NCI-H510A treated with DMSO at 0.1 percent for 48 hours (cell line): ENCODE measurements around the gene MEI1.

Source experiments
- DNase-seq: peaks from one replicate; lab custom pipeline; 2025; lab: John Stamatoyannopoulos, UW

MEI1 gene

DNA sequence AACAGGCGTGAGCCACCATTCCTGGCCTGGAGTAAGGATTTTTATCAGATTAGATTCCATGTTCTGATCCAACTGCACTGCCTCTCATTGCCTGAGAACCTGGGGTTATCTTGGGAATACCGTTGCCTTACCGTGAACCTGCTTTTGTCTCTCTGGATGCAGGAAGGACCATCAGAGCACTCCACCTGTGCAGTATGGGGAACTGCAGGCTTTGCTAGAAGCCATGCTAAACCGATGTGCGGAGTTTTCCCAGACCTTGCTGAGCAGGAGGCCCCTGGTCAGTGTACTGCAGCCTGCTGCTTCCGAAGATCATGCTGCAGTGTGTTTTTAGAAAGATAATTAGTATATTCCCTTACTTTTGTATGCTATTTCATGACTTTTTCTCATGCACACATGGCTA lies 43.6 kb downstream of the MEI1 start:
- no peak for DNase-seq

DNA sequence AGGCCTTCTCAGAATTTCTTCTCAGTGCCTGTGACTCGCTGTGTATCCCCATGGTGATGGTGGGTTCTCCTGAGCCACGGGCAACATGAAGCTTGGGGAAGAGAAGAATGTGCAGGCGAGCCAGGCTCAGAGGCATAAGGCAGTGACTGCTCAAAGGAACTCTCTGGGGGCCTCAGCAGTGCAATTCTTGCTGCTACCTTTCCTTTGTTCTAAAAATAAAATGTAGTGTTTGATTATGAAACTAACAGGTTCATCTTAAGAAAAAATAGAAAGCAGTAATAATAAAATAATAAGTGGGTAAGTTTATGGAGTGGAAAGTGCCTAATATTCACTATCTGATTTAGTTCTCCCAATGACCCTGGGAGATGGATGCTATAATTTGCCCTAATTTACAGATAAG lies 46.7 kb downstream of the MEI1 start:
- no peak for DNase-seq

DNA sequence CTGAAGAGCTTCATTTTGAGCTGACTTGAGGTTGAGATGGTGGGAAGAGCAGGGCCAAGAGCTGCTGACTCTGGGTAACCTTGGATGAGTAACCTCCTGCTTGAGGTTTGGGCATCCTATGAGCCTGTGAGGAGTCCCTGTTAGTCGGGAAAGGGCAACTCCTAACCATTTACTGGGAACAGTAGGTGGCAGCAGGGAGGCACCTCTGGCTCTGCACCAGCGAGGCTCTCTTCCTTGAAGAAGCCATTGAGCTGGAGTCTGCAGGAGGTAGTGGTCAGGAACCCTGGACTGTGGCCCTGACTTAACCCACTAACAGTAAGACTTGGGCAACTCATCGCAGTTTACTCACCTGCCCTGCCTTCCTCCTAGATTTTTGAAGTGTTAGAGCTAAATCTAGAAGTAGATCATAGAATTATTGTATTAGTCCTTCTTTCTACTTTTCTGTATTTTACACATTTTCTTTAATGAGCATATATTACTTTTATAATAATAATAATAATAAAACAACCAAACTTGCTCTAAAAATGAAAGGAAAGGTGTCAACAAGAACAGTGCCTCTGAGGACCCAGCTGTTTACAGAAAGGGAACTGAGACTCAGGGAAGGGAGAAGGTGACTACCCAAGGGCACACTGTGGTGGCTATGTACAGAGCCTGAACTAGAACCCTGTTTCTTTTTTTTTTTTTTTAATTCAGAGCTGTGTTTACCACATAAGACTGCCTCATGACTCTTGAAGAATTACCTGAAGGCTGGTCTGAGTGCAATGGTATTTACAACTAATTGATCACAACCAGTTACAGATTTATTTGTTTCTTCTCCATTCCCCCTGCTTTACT lies 47.5 kb downstream of the MEI1 start:
- peak; percentile 52 for DNase-seq

DNA sequence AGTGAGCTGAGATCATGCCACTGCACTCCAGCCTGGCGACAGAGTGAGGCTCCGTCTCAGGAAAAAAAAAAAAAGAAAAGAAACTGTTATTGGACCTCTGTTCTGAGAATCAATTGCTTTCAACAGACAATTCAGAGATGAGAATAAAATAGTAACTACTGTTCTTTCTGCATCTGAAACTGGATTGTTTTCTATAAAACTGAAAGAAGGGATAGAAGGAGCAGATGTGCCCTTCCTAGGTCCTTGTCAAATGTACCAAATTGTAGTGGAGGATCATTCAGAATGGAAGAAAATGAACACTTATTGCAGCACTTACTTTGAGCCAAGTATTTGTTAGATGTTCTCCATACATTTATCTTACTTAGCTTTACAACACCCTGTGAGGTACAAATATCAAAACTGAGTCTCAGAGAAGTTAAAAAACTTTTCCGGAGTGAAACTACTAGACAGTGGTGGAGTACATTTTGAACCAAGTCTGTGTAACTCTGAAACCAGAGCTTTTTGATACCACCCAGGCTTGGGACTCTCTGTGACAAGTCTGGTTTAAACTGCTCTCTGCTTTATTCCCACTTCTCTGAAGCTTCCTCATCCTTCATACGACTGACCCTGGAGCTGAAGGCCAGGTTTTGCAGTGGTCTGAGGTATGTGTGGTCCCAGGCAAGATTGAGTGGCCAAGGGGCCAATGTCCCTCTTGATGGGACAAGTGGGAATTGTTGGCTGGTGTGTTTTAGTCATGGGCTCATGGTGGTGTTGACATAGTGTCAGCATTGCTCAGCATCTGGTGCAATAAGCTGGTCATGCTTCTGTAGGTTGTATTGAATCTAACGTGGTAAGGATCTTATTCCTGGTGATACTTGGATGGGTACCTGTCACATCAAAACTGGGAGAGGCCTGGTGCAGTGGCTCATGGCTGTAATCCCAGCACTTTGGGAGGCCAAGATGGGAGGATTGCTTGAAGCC lies 53.0 kb downstream of the MEI1 start:
- no peak for DNase-seq

DNA sequence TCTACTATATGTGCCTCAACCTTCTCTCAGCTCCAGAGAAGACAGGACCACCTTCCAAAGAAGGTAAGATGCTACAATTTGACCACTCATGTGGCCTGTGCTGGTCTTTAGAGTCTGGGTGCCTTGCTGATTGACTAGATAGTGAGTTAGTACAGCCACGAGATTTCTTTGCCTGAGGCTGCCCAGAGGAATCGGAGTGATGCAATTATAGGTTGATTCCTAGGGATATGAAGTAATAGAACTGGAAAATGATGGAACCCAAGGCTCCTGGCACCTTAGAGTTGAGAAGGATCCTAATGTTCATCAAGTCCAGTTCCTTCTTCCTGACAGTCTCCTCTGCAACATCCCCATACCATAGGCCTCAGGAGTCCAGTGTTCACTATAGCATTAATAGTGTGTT lies 54.7 kb downstream of the MEI1 start:
- DNase-seq: no peak

DNA sequence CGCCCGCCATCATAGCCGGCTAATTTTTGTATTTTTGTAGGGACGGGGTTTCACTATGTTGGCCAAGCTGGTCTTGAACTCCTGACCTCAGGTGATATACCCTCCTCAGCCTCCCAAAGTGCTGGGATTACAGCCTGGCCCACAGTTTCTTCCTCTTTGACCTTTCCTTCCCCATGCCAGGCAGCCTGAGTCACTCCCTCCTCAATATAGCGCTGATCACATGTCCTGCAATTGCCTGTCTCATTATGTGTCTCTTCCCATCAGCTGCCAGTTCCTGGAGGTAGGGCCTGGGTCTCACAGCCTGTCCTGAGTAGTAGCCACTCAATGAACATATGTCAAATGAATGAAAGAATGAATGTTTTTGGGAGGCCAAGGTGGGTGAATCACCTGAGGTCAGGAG lies 58.2 kb downstream of the MEI1 start:
- no peak for DNase-seq

DNA sequence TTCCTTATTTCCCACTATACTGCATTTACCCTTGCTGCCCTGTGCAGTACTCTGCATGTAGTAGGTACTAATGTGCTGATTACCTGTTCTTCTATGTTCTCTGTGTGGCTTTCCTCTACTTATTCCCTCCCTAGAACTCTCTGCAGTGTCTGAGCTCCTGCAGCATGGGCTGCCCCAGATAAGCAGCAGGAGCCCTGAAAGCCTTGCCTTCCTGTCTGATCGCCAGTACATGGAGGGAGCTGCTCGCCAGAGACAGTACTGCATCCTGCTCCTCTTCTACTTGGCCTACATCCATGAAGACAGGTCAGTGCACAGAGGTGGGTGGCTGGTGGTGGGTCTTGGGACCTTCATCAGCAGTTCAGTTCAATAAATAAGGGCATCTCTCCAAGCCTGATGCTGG lies 58.9 kb downstream of the MEI1 start:
- no peak for DNase-seq

DNA sequence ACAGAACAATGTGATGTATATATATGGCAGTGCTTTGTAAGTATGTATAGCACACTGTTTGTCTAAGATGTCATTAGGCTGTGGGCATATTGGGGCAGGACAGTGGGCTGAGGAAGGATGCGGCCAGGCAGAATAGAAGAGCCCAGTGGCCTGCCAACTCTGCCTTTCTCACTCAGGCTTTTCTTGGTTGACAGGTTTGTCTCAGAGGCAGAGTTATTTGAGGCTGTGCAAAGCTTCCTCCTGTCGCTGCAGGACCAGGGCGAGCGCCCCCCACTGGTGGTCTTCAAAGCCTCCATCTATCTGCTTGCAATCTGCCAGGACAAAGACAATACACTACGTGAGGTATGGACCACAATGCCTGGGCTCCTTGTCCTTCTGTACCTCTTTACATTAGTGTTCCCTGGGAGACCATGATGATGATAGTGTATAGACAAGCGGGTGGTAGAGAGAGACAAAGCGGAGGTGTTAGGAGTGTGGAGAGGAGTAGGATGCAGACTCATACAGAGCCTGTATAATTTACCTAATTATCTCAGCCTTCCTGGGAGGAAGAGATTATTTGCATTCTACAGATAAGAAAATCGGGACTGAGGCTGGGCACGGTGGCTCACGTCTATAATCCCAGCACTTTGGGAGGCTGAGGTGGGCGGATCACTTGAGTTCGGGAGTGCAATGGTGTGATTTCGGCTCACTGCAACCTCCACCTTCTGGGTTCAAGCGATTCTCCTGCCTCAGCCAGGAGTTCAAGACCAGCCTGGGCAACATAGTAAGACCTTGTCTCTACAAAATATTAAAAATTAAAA lies 63.9 kb downstream of the MEI1 start:
- DNase-seq: peak; percentile 77

DNA sequence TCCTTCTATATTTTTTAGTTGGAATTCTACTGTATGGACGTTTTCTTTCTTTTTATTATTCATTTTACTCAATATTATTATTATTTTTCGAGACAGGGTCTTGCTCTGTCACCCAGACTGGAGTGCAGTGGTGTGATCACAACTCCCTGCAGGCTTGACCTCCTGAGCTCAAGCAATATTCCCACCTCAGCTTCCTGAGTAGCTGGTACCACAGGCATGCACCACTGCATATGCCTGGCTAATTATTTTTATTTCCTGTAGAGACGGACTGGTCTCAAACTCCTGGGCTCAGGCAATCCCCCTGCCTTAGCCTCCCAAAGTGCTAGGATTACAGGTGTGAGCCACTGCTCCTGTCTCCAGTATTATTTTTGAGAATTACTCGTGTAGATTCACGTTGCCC lies 67.2 kb downstream of the MEI1 start:
- no peak for DNase-seq

DNA sequence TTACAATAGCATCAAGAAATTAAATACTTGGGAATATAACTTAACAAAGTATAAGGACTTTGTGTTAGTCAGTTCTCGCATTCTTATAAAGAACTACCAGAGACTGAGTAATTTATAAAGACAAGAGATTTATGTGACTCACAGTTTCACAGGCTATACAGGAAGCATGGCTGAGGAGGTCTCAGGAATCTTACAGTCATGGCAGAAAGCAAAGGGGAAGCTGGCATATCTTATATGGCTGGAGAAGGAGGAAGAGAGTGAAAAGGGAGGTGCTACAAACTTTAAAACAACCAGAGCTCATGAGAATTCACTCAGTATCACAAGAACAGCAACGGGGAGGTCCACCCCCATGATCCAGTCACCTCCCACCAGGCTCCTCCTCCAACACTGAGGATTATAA lies 69.1 kb downstream of the MEI1 start:
- DNase-seq: no peak

DNA sequence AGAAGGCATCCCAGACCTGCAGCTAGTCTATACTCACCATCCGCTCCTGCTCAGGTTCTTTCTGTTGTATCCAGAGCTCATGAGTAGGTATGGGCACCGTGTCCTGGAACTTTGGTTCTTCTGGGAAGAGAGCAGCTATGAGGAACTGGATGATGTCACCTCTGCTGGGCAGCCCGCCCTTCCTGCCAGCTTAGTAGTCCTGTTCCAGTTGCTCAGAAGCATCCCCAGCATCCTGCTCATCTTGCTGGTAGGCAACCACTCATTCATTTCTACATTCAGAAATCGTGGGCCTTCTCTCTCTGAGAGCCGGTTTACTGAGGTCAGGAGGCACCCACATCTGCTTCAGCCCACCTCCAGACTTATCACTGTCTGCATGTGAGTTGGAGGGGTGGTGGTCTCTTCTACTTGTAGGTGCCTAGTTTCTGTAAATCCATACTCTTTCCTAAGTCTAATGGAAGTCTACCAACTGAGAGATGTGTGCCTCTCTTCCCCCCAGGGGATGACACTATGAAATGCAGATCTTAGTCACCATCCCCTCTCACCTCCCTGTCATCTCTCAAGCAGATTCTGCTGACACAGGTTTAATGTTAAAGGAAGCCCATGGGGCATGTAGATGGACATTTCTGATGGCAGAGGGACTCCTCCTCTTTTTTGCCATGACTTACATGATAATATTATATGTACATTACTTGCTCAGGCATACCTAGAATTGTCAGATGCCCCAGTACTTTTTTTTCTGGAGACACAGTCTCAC lies 71.6 kb downstream of the MEI1 start:
- DNase-seq: no peak

DNA sequence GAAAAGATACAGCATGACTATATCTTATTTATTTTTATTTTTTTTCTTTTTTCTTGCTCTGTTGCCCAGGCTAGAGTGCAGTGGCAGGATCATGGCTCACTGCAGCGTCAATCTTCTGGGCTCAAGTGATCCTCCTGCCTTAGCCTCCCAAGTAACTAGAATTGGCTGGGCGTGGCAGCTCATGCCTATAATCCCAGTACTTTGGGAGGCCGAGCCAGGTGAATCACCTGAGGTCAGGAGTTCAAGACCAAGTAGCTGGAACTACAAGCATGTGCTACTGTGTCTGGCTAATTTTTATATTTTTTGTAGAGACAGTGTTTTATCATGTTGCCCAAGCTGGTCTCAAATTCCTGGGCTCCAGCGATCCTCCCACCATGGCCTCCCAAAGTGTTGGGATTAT lies 72.9 kb downstream of the MEI1 start:
- no peak for DNase-seq

DNA sequence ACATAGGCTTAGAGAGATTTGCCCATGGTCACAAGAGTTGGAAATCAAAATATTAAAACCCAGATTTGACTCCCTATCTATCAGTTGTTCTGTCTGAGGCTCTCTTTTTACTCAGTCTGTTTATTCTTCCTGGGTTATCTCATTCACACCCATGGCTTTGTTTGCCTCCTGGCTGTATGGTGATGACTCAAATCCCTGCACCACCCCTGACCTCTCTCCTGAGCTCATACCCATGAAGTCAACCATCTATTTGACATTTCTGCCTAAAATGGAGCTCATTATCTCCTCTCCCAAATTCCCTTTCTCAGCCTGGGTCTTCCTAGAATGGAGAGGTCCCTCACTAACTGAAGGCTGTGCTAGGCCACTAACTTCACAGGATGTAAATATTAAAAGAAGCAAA lies 73.3 kb downstream of the MEI1 start:
- no peak for DNase-seq

DNA sequence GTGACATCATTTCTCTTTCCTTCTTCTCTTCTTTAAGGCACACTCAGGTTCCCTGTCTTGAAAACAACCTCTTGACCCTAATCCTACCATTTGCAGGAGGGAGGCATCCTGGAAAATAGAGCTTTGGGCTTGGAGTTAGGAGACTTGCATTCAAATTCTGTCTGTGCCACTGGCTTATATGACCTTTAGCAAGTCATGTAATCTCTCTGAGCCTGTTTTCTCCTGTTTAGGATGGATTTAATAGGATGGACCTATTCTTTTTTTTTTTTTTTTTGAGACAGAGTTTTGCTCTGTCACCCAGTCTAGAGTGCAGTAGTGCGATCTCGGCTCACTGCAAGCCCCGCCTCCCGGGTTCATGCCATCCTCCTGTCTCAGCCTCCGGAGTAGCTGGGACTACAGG lies 76.0 kb downstream of the MEI1 start:
- no peak for DNase-seq

DNA sequence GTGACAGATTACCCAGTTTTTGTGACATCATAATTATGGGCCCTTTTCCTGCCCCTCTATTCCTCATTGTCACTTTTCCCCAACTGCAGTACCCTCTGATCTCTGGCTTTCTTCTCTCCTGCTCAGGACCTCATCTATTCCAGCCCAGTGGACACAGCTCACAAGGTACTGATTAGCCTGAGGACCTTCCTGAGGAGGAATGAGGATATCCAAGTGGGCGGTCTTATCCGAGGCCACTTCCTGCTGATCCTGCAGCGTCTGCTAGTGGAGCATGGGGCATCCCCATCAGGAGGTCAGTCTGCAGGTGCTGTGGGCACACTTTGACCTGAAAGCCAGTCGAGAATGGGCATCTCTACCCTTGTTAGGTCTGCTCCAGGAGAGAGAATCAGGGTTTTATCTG lies 76.7 kb downstream of the MEI1 start:
- no peak for DNase-seq

DNA sequence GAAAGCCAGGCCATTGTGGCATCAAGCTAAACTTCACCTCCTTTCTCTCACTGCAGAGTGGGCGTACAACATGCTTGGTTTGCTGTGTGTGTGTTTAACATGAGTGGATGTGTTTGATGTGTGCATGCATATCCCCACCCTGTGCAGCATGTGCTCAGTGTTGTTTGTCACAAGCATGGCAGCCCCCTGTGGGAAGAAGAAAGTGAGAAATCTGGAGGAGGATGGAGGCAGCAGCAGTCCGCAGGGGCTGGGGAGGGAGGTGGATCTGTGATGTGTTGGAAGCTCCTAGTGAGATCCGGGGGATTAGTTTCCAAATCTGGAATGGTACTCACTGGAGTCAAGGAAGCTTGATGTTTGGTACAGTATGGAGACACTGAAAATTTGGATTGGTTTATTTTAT lies 77.1 kb downstream of the MEI1 start:
- DNase-seq: no peak

DNA sequence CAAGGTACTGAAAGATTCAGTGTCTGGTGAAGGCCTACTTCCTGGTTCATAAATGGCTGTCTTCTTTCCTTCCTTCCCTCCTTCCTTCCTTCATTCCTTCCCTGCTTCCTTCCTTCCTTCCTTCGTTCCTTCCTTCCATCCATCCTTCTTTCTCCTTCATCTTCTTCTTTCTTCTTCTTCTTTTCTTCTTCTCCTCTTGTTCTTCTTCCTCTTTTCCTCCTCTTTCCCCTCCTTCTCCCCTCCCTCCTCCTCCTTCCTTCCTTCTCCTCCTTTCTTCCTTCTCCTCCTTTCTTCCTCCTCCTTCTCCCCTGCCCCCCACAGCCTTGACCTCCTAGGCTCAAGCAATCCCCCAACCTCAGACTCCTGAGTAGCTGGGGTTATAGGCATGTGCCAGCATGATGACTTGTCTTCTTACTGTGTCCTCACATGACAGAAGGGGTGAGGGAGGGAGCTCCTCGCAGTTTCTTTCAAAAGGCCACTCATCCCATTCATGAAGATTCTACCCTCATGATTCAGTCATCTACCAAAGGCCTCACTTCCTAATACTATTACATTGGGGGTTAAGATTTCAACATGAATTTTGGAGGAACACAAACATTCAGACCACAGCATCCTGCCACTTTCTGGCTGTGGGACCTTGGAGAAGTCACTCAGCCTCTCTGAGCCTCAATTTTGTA lies 78.6 kb downstream of the MEI1 start:
- DNase-seq: no peak

DNA sequence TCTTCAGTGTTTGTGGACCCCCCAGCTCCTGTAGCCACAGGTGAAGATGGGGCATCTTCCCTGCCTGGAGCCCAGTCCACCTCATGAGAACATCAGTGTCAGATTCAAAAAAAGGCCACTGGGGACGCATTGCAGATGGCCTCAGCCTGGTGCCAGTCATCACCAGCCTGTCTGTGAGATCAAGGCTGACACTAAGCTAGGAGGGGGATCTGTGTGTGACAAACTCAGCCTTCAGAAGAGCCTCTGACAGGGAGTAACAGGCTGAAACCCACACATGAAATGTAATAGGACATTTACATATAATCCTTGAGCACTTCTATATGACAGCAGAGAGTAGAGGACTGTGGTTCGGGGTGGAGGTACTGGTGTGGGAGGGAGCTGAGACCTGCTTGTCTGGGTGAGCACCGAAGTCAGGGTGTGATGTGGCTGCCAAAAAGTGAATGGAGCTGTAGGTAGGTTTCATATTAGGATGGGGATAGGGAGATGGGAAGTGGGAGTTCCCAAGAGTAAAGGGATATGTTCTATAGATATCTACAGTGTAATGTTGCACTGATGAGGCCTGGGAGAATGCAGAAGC lies 80.7 kb downstream of the MEI1 start:
- DNase-seq: no peak

DNA sequence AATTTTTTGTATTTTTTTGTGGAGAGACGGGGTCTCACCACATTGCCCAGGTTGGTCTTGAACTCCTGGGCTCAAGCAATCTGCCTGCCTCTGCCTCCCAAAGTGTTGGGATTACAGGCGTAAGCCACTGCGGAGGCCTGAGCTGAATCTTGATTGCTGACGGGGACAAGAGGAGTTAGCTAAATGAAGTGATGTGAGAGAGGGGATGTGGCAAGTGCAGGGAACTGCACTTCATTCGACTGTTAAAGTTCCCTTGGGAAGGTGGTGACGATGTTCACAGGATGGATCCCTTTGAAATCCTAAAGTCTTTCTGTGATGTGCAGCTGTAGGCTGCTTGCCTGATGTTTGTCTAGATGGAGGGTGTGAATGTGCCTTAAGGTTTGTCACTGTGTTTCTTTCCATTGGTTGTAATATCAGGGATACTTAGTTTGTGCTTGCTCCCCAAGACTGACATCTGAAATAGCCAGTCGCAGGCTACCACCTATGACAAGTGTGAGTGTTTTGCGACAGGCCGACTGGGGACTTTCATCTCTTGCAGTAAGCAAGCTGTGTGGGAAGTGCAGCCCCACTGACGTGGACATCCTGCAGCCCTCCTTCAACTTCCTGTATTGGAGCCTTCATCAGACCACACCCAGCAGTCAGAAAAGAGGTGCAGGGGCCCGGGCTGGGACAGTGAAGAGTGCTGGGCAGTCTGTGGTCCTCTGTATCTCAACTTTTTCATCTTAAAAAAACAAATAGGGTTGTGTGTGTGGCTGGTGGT lies 81.6 kb downstream of the MEI1 start:
- no peak for DNase-seq

DNA sequence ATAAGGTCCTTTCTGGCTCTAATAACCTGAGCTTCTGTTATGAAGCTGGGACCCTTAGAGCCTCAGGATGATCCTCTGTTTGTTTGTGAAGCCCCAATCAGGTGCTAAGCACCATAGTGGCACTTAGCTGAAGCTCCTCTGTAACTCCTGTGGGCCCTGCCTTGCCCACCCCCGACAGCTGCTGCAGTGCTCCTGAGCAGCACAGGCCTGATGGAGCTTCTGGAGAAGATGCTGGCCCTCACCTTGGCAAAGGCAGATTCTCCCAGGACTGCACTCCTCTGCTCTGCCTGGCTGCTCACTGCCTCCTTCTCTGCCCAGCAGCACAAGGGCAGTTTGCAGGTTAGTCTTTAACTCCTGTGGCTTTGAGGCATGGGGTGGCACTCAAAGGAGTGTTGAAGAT lies 82.2 kb downstream of the MEI1 start:
- DNase-seq: no peak
